GM19240 (cell line): ENCODE data around the gene RICTOR.
A peak's percentile ranks its signal among the peaks of the same experiment; 100 is the strongest.

Source experiments
- DNase-seq: peaks from one replicate; pipeline ENCODE4 v3.0.0; 2011; ENCODE audit warnings: low spot score; ENCODE audit not compliant: insufficient read length

The RICTOR gene

DNA sequence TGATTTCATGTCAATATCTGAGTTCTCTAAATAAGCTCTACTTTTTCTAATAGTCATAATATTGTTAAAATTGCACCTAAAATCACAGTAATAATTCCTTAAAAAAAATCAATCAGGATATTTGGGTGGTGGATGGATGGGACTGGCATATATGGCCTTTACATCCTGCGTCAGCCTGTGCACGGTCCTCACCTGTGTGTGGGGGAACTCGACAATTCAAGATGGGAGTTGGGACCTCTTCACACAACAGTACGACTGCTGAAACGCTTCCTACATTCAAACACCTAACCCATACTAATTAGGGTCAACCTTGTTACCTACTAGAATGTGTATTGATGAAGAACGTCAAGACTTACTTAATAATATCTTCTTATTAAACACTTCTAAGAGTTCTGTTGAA is 137.9 kb downstream of the RICTOR start:
- DNase-seq, result no peak

DNA sequence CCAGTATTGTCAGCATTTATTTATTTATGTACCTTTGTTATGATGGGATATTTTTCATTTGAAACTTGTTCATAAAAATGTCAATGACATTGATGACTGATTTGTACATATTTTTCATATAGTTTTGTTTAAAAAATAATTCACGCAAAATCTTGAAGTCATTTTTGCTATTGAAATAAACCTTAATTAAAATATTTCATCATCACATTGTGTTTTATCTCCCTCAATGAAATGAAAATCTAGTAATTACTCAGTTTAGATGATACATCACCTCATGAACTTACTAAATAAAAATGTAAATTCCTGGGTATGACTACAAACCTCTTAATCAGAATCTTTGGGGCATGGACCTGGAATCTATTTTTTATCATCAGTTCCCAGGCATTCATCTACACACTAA is 138.8 kb downstream of the RICTOR start:
- no peak for DNase-seq

- DNase-seq, result no peak
Observed at GRCh38 chr5:38932854-38933408, 141.3 kb downstream of the RICTOR start.

- DNase-seq, result no peak
Observed at GRCh38 chr5:38931731-38932130, 142.5 kb downstream of the RICTOR start.

- DNase-seq, result no peak
Observed at GRCh38 chr5:38929838-38930237, 144.4 kb downstream of the RICTOR start.

DNA sequence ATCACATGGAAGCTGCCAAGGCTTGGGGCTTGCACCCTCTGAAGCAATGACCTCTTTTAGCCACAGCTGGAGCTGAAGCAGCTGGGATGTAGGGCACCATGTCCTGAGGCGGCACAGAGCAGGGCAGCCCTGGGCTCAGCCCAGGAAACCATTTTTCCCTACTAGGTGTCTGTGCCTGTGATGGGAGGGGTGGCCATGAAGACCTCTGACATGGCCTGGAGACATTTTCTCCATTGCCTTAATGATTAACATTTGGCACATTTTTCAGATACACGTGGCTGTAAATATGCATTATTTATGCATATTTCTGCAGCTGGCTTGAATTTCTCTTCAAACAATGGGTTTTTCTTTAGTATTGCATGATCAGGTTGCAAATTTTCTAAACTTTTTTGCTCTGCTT is 146.7 kb downstream of the RICTOR start:
- no peak for DNase-seq

DNA sequence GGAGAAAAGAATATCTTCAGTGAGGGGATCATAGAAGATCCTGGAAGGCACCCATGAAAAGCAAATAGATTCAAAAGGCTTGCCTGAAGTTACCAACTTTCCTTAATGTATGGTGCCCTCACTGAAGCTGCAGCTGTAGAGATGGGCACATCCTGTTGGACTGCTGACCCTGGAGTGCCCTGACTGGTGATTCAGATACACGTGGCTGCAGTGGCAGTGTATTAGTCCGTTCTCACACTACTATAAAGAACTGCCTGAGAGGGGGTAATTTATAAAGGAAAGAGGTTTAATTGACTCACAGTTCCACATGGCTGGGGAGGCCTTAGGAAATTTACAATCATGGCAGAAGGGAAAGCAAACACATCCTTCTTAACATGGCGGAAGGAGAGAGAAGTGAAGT is 148.1 kb downstream of the RICTOR start:
- DNase-seq, result no peak

DNA sequence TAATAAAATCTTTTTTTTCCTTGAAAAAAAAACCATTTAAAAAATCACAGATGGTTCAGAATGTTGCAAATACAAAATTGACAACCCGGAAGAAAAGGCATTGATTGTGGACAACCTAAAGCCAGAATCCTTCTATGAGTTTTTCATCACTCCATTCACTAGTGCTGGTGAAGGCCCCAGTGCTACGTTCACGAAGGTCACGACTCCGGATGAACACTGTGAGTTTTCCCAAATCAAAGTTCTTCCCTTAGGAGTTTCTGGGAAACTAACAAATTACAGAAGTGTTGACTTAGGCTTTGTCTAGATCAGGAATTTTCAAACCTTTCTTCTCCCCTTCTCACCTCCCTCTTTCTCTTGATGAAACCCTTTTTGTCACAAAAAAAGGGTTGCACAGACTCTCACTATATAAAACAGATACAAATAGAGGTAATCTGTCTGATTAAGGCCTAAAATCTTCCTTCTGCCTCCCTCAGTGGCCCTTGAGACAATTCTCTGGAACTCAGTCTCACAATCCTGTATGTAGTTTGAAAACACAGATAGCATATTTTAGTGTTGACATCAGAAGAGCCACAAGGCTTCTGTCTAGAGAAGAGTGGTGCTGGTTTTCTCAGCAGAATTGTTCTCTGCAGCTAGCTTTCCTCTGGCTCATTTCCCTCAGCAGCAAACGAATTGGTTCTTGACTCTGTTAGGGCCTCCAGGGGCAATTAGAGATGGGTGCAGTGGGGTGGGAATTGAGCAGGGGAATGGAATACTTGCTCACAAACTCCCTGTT is 148.9 kb downstream of the RICTOR start:
- DNase-seq, result no peak

DNA sequence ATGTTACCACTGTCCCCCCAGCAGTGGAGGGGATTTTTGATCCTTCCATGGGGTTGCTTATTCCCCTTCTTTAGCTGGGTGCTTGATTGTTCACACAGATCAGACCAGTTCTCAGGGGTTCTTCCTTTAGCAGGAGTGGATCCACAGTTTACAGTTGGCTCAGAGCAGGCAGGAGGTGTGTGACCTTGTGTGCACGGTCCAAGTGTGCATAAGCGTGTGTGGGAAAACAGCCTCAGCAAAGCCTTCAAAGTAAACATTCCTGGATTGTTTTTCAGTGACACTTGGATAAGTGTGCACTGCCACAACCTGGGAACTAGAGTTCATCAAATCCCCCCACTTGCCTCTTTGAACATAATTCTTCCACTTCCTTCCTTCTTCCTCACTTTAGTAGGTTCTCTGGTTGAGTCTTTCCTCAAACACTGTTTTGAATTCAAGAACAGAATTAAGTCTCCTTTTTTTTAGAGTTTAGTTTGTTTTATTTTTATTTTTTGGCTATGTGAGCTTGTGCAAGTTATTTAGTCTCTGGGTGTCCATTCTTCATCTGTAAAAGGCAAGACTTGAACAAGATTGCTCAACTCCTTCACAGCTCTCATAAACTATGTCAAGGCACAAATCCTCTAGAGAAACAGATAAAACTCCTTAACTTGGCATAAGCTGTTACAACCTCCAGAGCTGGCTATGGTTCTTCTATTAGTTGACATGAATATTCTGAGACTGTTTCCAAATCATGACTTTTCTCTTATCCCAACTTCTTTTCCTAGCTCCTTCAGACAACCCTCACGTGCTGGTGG is 150.3 kb downstream of the RICTOR start:
- no peak for DNase-seq

- DNase-seq, result peak; percentile 34
Observed at GRCh38 chr5:38922199-38922598, 152.0 kb downstream of the RICTOR start.

- no peak for DNase-seq
Observed at GRCh38 chr5:38921174-38921573, 153.0 kb downstream of the RICTOR start.

GRCh38 chr5:38916802-38917201 is 157.4 kb downstream of the RICTOR start:
- no peak for DNase-seq

GRCh38 chr5:38913714-38914113 is 160.5 kb downstream of the RICTOR start:
- no peak for DNase-seq

DNA sequence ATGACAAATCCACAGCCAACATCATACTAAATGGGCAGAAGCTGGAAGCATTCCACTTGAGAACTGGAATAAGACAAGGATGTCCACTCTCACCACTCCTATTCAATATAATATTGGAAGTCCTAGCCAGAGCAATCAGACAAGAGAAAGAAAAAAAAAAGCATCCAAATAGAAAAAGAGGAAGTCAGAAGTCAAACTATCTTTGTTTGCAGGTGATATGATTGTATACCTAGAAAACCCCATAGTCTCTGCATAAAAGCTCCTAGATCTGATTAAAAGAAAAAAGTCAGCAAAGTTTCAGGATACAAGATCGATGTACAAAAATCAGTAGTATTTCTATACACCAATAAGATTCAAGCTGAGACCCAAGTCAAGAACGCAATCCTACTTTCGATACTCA is 162.3 kb downstream of the RICTOR start:
- no peak for DNase-seq

DNA sequence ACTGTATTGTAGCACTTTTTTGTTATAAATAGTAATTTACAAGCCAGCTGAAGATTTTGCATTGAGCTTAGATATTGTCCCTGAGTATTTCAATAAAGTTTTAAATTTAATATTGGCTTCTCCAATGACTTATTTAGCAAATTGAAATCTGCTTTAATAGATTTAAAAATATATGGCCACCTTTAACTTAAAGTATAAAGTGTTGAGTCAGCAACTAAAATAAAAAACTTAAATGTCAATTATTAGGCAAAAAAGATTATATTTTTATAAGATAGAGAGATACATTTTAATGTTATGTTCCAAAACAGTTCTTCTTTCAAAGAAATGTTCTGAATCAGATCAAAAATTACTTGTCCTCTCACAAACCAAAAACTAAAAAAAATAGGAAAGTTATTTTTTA is 167.7 kb downstream of the RICTOR start:
- no peak for DNase-seq

DNA sequence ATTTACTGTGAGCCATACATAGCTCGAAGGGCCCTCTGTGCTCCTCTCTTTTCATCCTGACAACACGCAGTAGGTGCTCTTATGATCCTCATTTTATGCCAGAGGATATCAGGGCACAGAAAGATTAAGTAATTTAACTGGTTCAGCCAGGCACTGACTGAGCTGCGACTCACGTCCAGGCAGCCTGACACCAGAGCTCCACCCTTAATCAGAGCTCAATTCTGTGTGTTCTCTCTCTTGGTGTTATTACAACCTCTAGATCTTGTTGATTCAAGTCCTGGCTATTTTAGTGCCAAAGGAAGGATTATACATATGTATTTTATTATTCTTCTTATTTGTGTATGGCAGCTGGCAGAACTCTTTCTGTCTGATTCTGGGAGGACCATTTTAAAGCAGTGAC is 168.7 kb downstream of the RICTOR start:
- no peak for DNase-seq

- DNase-seq, result no peak
Observed at GRCh38 chr5:38899936-38900335, 174.3 kb downstream of the RICTOR start.

- no peak for DNase-seq
Observed at GRCh38 chr5:38896760-38897159, 177.4 kb downstream of the RICTOR start.

DNA sequence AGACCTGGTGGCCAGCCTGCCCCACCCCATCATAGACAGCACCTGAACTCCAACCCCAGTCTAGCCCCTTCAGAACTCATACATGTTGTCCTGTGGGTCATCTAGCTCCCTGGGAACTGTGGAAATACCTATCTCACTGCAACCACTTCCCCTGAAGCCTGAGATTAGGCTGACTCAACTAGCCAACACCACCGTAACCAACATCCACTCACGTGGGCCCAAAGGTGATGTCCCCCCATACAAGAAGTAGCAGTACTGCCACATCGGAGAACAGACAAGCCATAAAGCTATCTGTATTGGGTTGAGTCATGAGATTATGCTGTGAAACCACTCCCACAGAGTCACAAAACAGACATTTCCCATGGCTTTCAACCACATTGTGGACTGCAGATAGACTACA is 181.8 kb downstream of the RICTOR start:
- DNase-seq, result no peak

- DNase-seq, result no peak
Observed at GRCh38 chr5:38891563-38891962, 182.6 kb downstream of the RICTOR start.

- no peak for DNase-seq
Observed at GRCh38 chr5:38889424-38889823, 184.8 kb downstream of the RICTOR start.

GRCh38 chr5:38888041-38888440 is 186.2 kb downstream of the RICTOR start:
- DNase-seq, result no peak
